ENCODE results near the gene GPHB5. TPM values are rescaled to one million over a fixed set of nuclear protein-coding genes. Genes with fewer than 3 reads are reported as not detected.
"Not testable (repeated sequence)": the region's sequence is repeated elsewhere in the genome, so short reads cannot be mapped to it uniquely, and the experiment has no call there.

The GPHB5 gene
- total RNA-seq, 2 experiments from 2014 or later = not detected

GRCh38 chr14:63282997-63283883, 35.5 kb downstream of the GPHB5 start:
- no peaks in the 10 kb centered on the region for H3K36me3 Mint-ChIP-seq (ENCODE audit: low read depth)
- Histone ChIP-seq H3K36me3 (ENCODE audit: insufficient read depth, low read length) (no peaks in the 10 kb centered on the region), H3K4me1 (ENCODE audit: insufficient read depth, low read length) (no peaks in the 10 kb centered on the region), H3K4me3 (ENCODE audit: low read length) (no peak overlapping the region), H3K27ac (ENCODE audit: low read depth in 1 of 2, low read length in 2 of 2) (no peak overlapping the region), H3K27me3 (ENCODE audit: control insufficient read depth in 1 of 2, insufficient read depth in 2 of 2, low read length in 2 of 2) (peaks cover 0 to 6% of the 10 kb centered on the region in 2 experiments), H3K9me3 (ENCODE audit: control insufficient read depth in 1 of 2, insufficient read depth in 1 of 2, low read length in 2 of 2) (no peaks in the 10 kb centered on the region)
- H3K27ac Mint-ChIP-seq = no peak overlapping the region
- no peak for TF ChIP-seq CTCF (IDR thresholded peaks at IDR 0.05)
- intact Hi-C loops (cut with DNase I, micrococcal nuclease) = no loop called here
- H3K4me3 Mint-ChIP-seq = no peak overlapping the region
- CTCF ChIA-PET = no interaction called here
- peak in 1 of 14 experiments; percentile 5 for DNase-seq
- no peaks in the 10 kb centered on the region for H3K4me1 Mint-ChIP-seq (ENCODE audit: low read depth)
- no peaks in the 10 kb centered on the region for H3K9me3 Mint-ChIP-seq
- no peaks in the 10 kb centered on the region for H3K27me3 Mint-ChIP-seq
- POLR2A ChIA-PET = no interaction called here
- ATAC-seq (ENCODE audit: poor library complexity) = no peak

GRCh38 chr14:63279933-63280332, 38.8 kb downstream of the GPHB5 start:
- H3K9me3 ChIP-seq (ENCODE audit: control insufficient read depth in 1 of 2, insufficient read depth in 1 of 2, low read length in 2 of 2); H3K4me1 Mint-ChIP-seq (ENCODE audit: low read depth); DNase-seq; H3K27me3 ChIP-seq (ENCODE audit: control insufficient read depth in 1 of 2, insufficient read depth in 2 of 2, low read length in 2 of 2); H3K4me3 ChIP-seq (ENCODE audit: low read length); H3K4me1 ChIP-seq (ENCODE audit: insufficient read depth, low read length); H3K36me3 Mint-ChIP-seq (ENCODE audit: low read depth); H3K4me3 Mint-ChIP-seq; H3K27me3 Mint-ChIP-seq; H3K27ac Mint-ChIP-seq; H3K36me3 ChIP-seq (ENCODE audit: insufficient read depth, low read length); POLR2A ChIA-PET; H3K9me3 Mint-ChIP-seq; ATAC-seq (ENCODE audit: poor library complexity); H3K27ac ChIP-seq (ENCODE audit: low read depth in 1 of 2, low read length in 2 of 2); CTCF ChIA-PET: not testable (repeated sequence)
- intact Hi-C loops (cut with DNase I, micrococcal nuclease) = loop anchor here in 1 of 2 experiments (10.0 kb wide), 1 partner anchor 1115 kb away; no protein-coding TSS in a partner anchor

GRCh38 chr14:63277591-63278183, 41.0 kb downstream of the GPHB5 start:
- ATAC-seq (ENCODE audit: poor library complexity) (no peak), DNase-seq (no peak)
- ChIA-PET CTCF (no interaction called here), POLR2A (no interaction called here)
- Histone ChIP-seq H3K9me3 (ENCODE audit: control insufficient read depth in 1 of 2, insufficient read depth in 1 of 2, low read length in 2 of 2) (no peaks in the 10 kb centered on the region), H3K27me3 (ENCODE audit: control insufficient read depth in 1 of 2, insufficient read depth in 2 of 2, low read length in 2 of 2) (peaks cover 0 to 6% of the 10 kb centered on the region in 2 experiments), H3K36me3 (ENCODE audit: insufficient read depth, low read length) (no peaks in the 10 kb centered on the region), H3K4me3 (ENCODE audit: low read length) (no peak overlapping the region), H3K27ac (ENCODE audit: low read depth in 1 of 2, low read length in 2 of 2) (no peak overlapping the region), H3K4me1 (ENCODE audit: insufficient read depth, low read length) (no peaks in the 10 kb centered on the region)
- H3K27me3 Mint-ChIP-seq = peaks cover 10% of the 10 kb centered on the region
- TF ChIP-seq CTCF (IDR thresholded peaks at IDR 0.05) = no peak
- intact Hi-C loops (cut with DNase I, micrococcal nuclease) = loop anchor here (2.0 to 10.0 kb wide), 2 partner anchors 1113 to 1115 kb away; no protein-coding TSS in a partner anchor
- no peak overlapping the region for H3K4me3 Mint-ChIP-seq
- no peaks in the 10 kb centered on the region for H3K9me3 Mint-ChIP-seq
- H3K4me1 Mint-ChIP-seq (ENCODE audit: low read depth) = no peaks in the 10 kb centered on the region
- H3K27ac Mint-ChIP-seq = no peak overlapping the region
- H3K36me3 Mint-ChIP-seq (ENCODE audit: low read depth) = no peaks in the 10 kb centered on the region
